Neural cell (in vitro differentiated cells): ENCODE data around the gene SLC7A6OS. TPM values are rescaled to one million over a fixed set of nuclear protein-coding genes. Genes with fewer than 3 reads are reported as not detected.

Experiments
- H2AFZ ChIP-seq: fragments of 200-600, 300-800 bp; sonication (generic), shearing (Covaris generic); 2 replicates; pipeline ENCODE4 v1.6.0; 2014; ENCODE audit warnings: low read depth, mild to moderate bottlenecking, antibody characterized with exemption, low read length, moderate library complexity
- H3F3A ChIP-seq: fragments of 200-600 bp; shearing (Covaris generic); 2 replicates; pipeline ENCODE4 v1.6.1; 2016; ENCODE audit warnings: mild to moderate bottlenecking, moderate library complexity, mixed read lengths, antibody characterized with exemption, low read length; ENCODE audit not compliant: insufficient read depth, poor library complexity, severe bottlenecking
- H3K27ac ChIP-seq: fragments of 200-600, 300-800 bp; sonication (generic), shearing (Covaris generic); 2 replicates; pipeline ENCODE4 v1.5.1; 2014; ENCODE audit warnings: mild to moderate bottlenecking, low read length, moderate library complexity
- H3K27me3 ChIP-seq: fragments of 300-800, 200-600 bp; sonication (generic), shearing (Covaris generic); 2 replicates; pipeline ENCODE4 v1.6.0; 2014; ENCODE audit warnings: mild to moderate bottlenecking, low read depth, low read length, moderate library complexity; ENCODE audit not compliant: insufficient read depth
- H3K36me3 ChIP-seq: fragments of 300-800, 200-600 bp; sonication (generic), shearing (Covaris generic); 2 replicates; pipeline ENCODE4 v1.5.1; 2014; ENCODE audit warnings: mild to moderate bottlenecking, antibody characterized with exemption, low read length, moderate library complexity; ENCODE audit not compliant: insufficient read depth
- H3K4me2 ChIP-seq: fragments of 300-800, 200-600 bp; sonication (generic), shearing (Covaris generic); 2 replicates; pipeline ENCODE4 v1.6.0; 2014; ENCODE audit warnings: mild to moderate bottlenecking, low read length
- H3K4me3 ChIP-seq: fragments of 300-800, 200-600 bp; sonication (generic), shearing (Covaris generic); 2 replicates; pipeline ENCODE4 v1.5.1; 2014; ENCODE audit warnings: mild to moderate bottlenecking, low read length, moderate library complexity
- H3K79me2 ChIP-seq: fragments of 200-600 bp; shearing (Covaris generic); replicated peaks from 2 replicates; pipeline ENCODE4 v1.6.0; 2014; ENCODE audit warnings: mild to moderate bottlenecking, low read length, moderate library complexity; ENCODE audit not compliant: insufficient read depth
- H3K9ac ChIP-seq: fragments of 300-800, 200-600 bp; sonication (generic), shearing (Covaris generic); 2 replicates; pipeline ENCODE4 v1.6.1; 2016; ENCODE audit warnings: mild to moderate bottlenecking, low read length, mixed read lengths
- H3K9me2 ChIP-seq: fragments of 200-600 bp; shearing (Covaris generic); 2 replicates; pipeline ENCODE4 v1.6.1; 2016; ENCODE audit warnings: mild to moderate bottlenecking, low read length, mixed read lengths; ENCODE audit not compliant: insufficient read depth
- H3K9me3 ChIP-seq: fragments of 200-600, 300-800 bp; sonication (generic), shearing (Covaris generic); 2 replicates; pipeline ENCODE4 v1.6.1; 2016; ENCODE audit warnings: mild to moderate bottlenecking, mixed run types, low read length, moderate library complexity, mixed read lengths
- H4K20me1 ChIP-seq: fragments of 200-600 bp; shearing (Covaris generic); 2 replicates; pipeline ENCODE4 v1.6.1; 2016; ENCODE audit warnings: mild to moderate bottlenecking, mixed run types; ENCODE audit not compliant: insufficient read depth
- CTCF ChIP-seq: fragments of 450-650 bp; IDR thresholded peaks from 2 replicates; pipeline ENCODE4 v1.5.1; 2014; ENCODE audit warnings: antibody characterized with exemption, mild to moderate bottlenecking, moderate library complexity; ENCODE audit not compliant: poor library complexity, severe bottlenecking
- EP300 ChIP-seq: fragments of 450-650 bp; conservative IDR thresholded peaks from 2 replicates; pipeline ENCODE4 v1.6.1; 2014; ENCODE audit warnings: antibody characterized with exemption, mild to moderate bottlenecking, moderate library complexity; ENCODE audit not compliant: poor library complexity, severe bottlenecking
- EZH2 ChIP-seq: fragments of 200-600, 300-800 bp; shearing (Covaris generic), sonication (generic); IDR thresholded peaks from 2 replicates; pipeline ENCODE4 v1.6.1; 2014; ENCODE audit warnings: antibody characterized with exemption, low read length, borderline replicate concordance, mild to moderate bottlenecking; ENCODE audit not compliant: insufficient read depth, poor library complexity, severe bottlenecking
- MXI1 ChIP-seq: fragments of 450-650 bp; conservative IDR thresholded peaks from 2 replicates; pipeline ENCODE4 v1.6.1; 2014; ENCODE audit warnings: antibody characterized with exemption, mild to moderate bottlenecking; ENCODE audit not compliant: poor library complexity, severe bottlenecking
- POLR2AphosphoS5 ChIP-seq: IDR thresholded peaks from 2 replicates; pipeline ENCODE4 v1.6.1; 2012
- RAD21 ChIP-seq: fragments of 450-650 bp; conservative IDR thresholded peaks from 2 replicates; pipeline ENCODE4 v1.6.1; 2014; ENCODE audit warnings: antibody characterized with exemption, mild to moderate bottlenecking, moderate library complexity
- REST ChIP-seq: IDR thresholded peaks from 2 replicates; pipeline ENCODE4 v1.6.1; 2012; ENCODE audit warnings: borderline replicate concordance
- SMC3 ChIP-seq: fragments of 450-650 bp; conservative IDR thresholded peaks from 2 replicates; pipeline ENCODE4 v1.6.1; 2014; ENCODE audit warnings: antibody characterized with exemption, mild to moderate bottlenecking, moderate library complexity; ENCODE audit not compliant: poor library complexity
- TAF1 ChIP-seq: IDR thresholded peaks from 2 replicates; pipeline ENCODE4 v1.6.1; 2012; ENCODE audit warnings: low read depth
- polyA plus RNA-seq: library from polyadenylated mRNA; depleted of rRNA; stranded (reverse); fragments of >200 nt; gene quantifications from 2 replicates; pipeline ENCODE4 v1.2.3, GENCODE V29; 2014

Gene SLC7A6OS
- polyA plus RNA-seq, 1 donor from 2014 or later: 21.3 TPM

- Histone ChIP-seq H3K4me2 (no peak overlapping the region), H4K20me1 (no peaks in the 10 kb centered on the region), H2AFZ (no peak overlapping the region), H3K9ac (no peak overlapping the region), H3K27me3 (no peaks in the 10 kb centered on the region), H3K9me3 (no peaks in the 10 kb centered on the region), H3K36me3 (peaks cover 6% of the 10 kb centered on the region), H3K9me2 (no peaks in the 10 kb centered on the region), H3K79me2 (no peaks in the 10 kb centered on the region), H3K27ac (no peak overlapping the region), H3F3A (no peaks in the 10 kb centered on the region), H3K4me3 (no peak overlapping the region)
- TF ChIP-seq CTCF (no peak), EP300 (no peak), MXI1 (no peak), RAD21 (no peak), EZH2 (no peak), SMC3 (no peak), POLR2AphosphoS5 (no peak), REST (no peak), TAF1 (no peak)
Measured at GRCh38 chr16:68319185-68319908, 8.6 kb upstream of the SLC7A6OS start.

- Histone ChIP-seq H3K9me3 (no peaks in the 10 kb centered on the region), H3K79me2 (peaks cover 15% of the 10 kb centered on the region), H3K27me3 (no peaks in the 10 kb centered on the region), H3K9ac (no peak overlapping the region), H4K20me1 (no peaks in the 10 kb centered on the region), H3K27ac (no peak overlapping the region), H3K4me2 (no peak overlapping the region), H2AFZ (no peak overlapping the region), H3K9me2 (no peaks in the 10 kb centered on the region), H3K36me3 (peaks cover 6% of the 10 kb centered on the region), H3K4me3 (no peak overlapping the region), H3F3A (no peaks in the 10 kb centered on the region)
- TF ChIP-seq EP300 (no peak), EZH2 (no peak), CTCF (no peak), REST (no peak), SMC3 (no peak), POLR2AphosphoS5 (no peak)
Measured at GRCh38 chr16:68313116-68313515, 2.4 kb upstream of the SLC7A6OS start.
